Activated CD8-positive, alpha-beta T cell treated with anti-CD3 and anti-CD28 coated beads for 36 hours (primary cell): ENCODE measurements around the gene PLTP. TPM values are rescaled to one million over a fixed set of nuclear protein-coding genes. Genes with fewer than 3 reads are reported as not detected.

Source experiments
- ATAC-seq: fragments of 200-7000 bp; cut with Tn5 transposase; one replicate; pipeline ENCODE4 v1.10.0; 2021; ENCODE audit warnings: mild to moderate bottlenecking, moderate library complexity
- CTCF ChIA-PET: fragments of 350-600 bp; sonication (Branson Sonifier 250); formaldehyde crosslinking; loops from one replicate; lab custom pipeline; 2021; ENCODE audit warnings: antibody characterized with exemption; lab: Charles Lee
- POLR2A ChIA-PET: fragments of 350-600 bp; sonication (Branson Sonifier 250); formaldehyde crosslinking; loops from one replicate; lab custom pipeline; 2021; ENCODE audit warnings: antibody characterized with exemption; lab: Charles Lee
- DNase-seq: peaks from one replicate; pipeline ENCODE4 v3.0.0-alpha.2; 2020
- H3K27ac Mint-ChIP-seq: one replicate; pipeline ENCODE4 v1.8.0; 2021; ENCODE audit warnings: mild to moderate bottlenecking, mixed read lengths
- H3K27me3 Mint-ChIP-seq: one replicate; pipeline ENCODE4 v1.8.0; 2021; ENCODE audit warnings: mixed read lengths
- H3K36me3 Mint-ChIP-seq: one replicate; pipeline ENCODE4 v1.8.0; 2021; ENCODE audit warnings: low read depth, mixed read lengths
- H3K4me1 Mint-ChIP-seq: one replicate; pipeline ENCODE4 v1.8.0; 2021; ENCODE audit warnings: low read depth, mixed read lengths
- H3K4me3 Mint-ChIP-seq: one replicate; pipeline ENCODE4 v1.8.0; 2021; ENCODE audit warnings: mild to moderate bottlenecking, moderate library complexity, mixed read lengths
- H3K9me3 Mint-ChIP-seq: one replicate; pipeline ENCODE4 v1.8.0; 2021; ENCODE audit warnings: mixed read lengths
- CTCF ChIP-seq: fragments of 200-600 bp; IDR thresholded peaks from one replicate; pipeline ENCODE4 v1.8.0; 2022; ENCODE audit warnings: antibody characterized with exemption, mild to moderate bottlenecking
- intact Hi-C: fragments of 100-400 bp; cut with micrococcal nuclease; formaldehyde crosslinking; loops from one replicate; pipeline ENCODE4 v1.10.0; 2022
- total RNA-seq, 2 experiments: library from RNA; stranded (reverse); gene quantifications; one replicate each; pipeline ENCODE4 v1.2.3, GENCODE V29; 2021

PLTP gene
- 1 to 10 TPM; 7.4 to 8.6 TPM for total RNA-seq

GRCh38 chr20:45911486-45912343 is at the start of gene PLTP:
Gene PLTP (minus strand): TSS chr20:45912155. CDS start chr20:45911452, 703 bp downstream.
- ChIA-PET POLR2A (interaction anchor here (0.7 to 4.4 kb wide), 7 partner anchors 10 to 99 kb away, joined by 3 to 35 read pairs (median 4); partner anchors contain the start of genes PCIF1, UBE2C and ZSWIM1), CTCF (interaction anchor here (0.7 kb wide), 1 partner anchor 53 kb away, joined by 3 read pairs; no protein-coding TSS in a partner anchor)
- TF ChIP-seq CTCF = no peak
- Mint-ChIP-seq H3K27me3 (peaks cover 8% of the 10 kb centered on the region), H3K36me3 (no peaks in the 10 kb centered on the region), H3K9me3 (no peaks in the 10 kb centered on the region), H3K4me3 (peak within 1 kb of the TSS; percentile 86), H3K27ac (peak within 1 kb of the TSS; percentile 79), H3K4me1 (peaks cover 17% of the 10 kb centered on the region)
- ATAC-seq (no peak), DNase-seq (peak; percentile 60)
- intact Hi-C loops = no loop called here

- H3K27ac Mint-ChIP-seq = no peak overlapping the region
These were observed 48.1 kb upstream of the PLTP start for GRCh38 chr20:45959956-45960630.

GRCh38 chr20:45959126-45959525 is 47.2 kb upstream of the PLTP start:
- Mint-ChIP-seq H3K36me3 (peaks cover 45% of the 10 kb centered on the region), H3K4me1 (no peaks in the 10 kb centered on the region), H3K9me3 (no peaks in the 10 kb centered on the region), H3K27me3 (no peaks in the 10 kb centered on the region), H3K27ac (no peak overlapping the region), H3K4me3 (no peak overlapping the region)
- CTCF ChIA-PET = interaction anchor here (1.3 to 5.3 kb wide), 2 partner anchors 11 to 12 kb away, joined by 3 to 50 read pairs; no protein-coding TSS in a partner anchor
- DNase-seq (no peak), ATAC-seq (no peak)
- intact Hi-C loops = no loop called here
- no peak for TF ChIP-seq CTCF
- POLR2A ChIA-PET = interaction anchor here (0.8 to 5.8 kb wide), 7 partner anchors 10 to 24 kb away, joined by 3 to 55 read pairs (median 5); partner anchors contain the start of genes PCIF1 and ZNF335

More at GRCh38 chr20:45959956-45960630, 48.1 kb upstream of the PLTP start:
- DNase-seq = no peak
- POLR2A ChIA-PET = interaction anchor here (0.9 to 5.8 kb wide), 6 partner anchors 9 to 136 kb away, joined by 3 to 55 read pairs (median 6); partner anchors contain the start of gene ZNF335
- no peak for TF ChIP-seq CTCF
- CTCF ChIA-PET = interaction anchor here (3.5 to 5.3 kb wide), 2 partner anchors 10 to 161 kb away, joined by 25 to 50 read pairs; no protein-coding TSS in a partner anchor
- H3K4me3 Mint-ChIP-seq = no peak overlapping the region
- H3K4me1 Mint-ChIP-seq = no peaks in the 10 kb centered on the region
- intact Hi-C loops = no loop called here
- no peak for ATAC-seq
- no peaks in the 10 kb centered on the region for H3K27me3 Mint-ChIP-seq
- H3K9me3 Mint-ChIP-seq = no peaks in the 10 kb centered on the region
- H3K36me3 Mint-ChIP-seq = peaks cover 49% of the 10 kb centered on the region

GRCh38 chr20:45958593-45958992 is 46.6 kb upstream of the PLTP start:
- no peak for DNase-seq
- Mint-ChIP-seq H3K36me3 (peaks cover 46% of the 10 kb centered on the region), H3K27ac (no peak overlapping the region), H3K9me3 (no peaks in the 10 kb centered on the region), H3K27me3 (no peaks in the 10 kb centered on the region), H3K4me1 (no peaks in the 10 kb centered on the region), H3K4me3 (no peak overlapping the region)
- ChIA-PET CTCF (interaction anchor here (1.3 to 5.3 kb wide), 2 partner anchors 11 to 12 kb away, joined by 3 to 50 read pairs; no protein-coding TSS in a partner anchor), POLR2A (interaction anchor here (0.8 to 5.8 kb wide), 6 partner anchors 10 to 24 kb away, joined by 3 to 55 read pairs (median 6); partner anchors contain the start of genes PCIF1 and ZNF335)
- TF ChIP-seq CTCF = no peak
- intact Hi-C loops = no loop called here
- ATAC-seq = no peak
